IMR-90 (cell line): Measurements from ENCODE around the gene CASZ1. TPM values are rescaled to one million over a fixed set of nuclear protein-coding genes. Genes with fewer than 3 reads are reported as not detected.

Source experiments
- ATAC-seq: fragments of 200-7000 bp; cut with Tn5 transposase; 2 replicates; pipeline ENCODE4 v1.9.1; 2020; ENCODE audit warnings: low read depth, mild to moderate bottlenecking, moderate library complexity
- BruUV-seq: library from RNA; stranded (reverse); fragments of 400-500 nt; replicated peaks from 2 replicates; lab custom pipeline; 2021; lab: Mats Ljungman, UMichigan
- CTCF ChIA-PET: fragments of 300-600 bp; formaldehyde crosslinking; extraction: SDS; loops from one replicate; lab custom pipeline; 2021; ENCODE audit warnings: antibody characterized with exemption; lab: Yijun Ruan, JAX
- POLR2A ChIA-PET: fragments of 300-600 bp; sonication (Branson Sonifier 250); formaldehyde crosslinking; loops from one replicate; lab custom pipeline; 2022; ENCODE audit warnings: antibody characterized with exemption; ENCODE audit not compliant: unreplicated experiment; lab: Charles Lee
- DNase-seq: peaks from one replicate; pipeline ENCODE4 v3.0.0; 2013
- H2AFZ ChIP-seq: replicated peaks from 2 replicates; pipeline ENCODE3; 2013; ENCODE audit warnings: low read length, mild to moderate bottlenecking; ENCODE audit not compliant: poor library complexity
- H2AK5ac ChIP-seq: 2 replicates; pipeline ENCODE4 v1.6.1; 2013; ENCODE audit warnings: low read depth, low read length, inconsistent platforms
- H2AK9ac ChIP-seq: replicated peaks from 2 replicates; pipeline ENCODE3; 2013; ENCODE audit warnings: mild to moderate bottlenecking, low read depth, low read length, moderate library complexity; ENCODE audit not compliant: poor library complexity
- H2BK120ac ChIP-seq: 2 replicates; pipeline ENCODE4 v1.6.1; 2013; ENCODE audit warnings: low read depth, low read length, inconsistent platforms
- H2BK15ac ChIP-seq: 3 replicates; pipeline ENCODE4 v1.6.1; 2013; ENCODE audit warnings: low read depth, low read length, inconsistent platforms
- H2BK20ac ChIP-seq: 2 replicates; pipeline ENCODE4 v1.6.1; 2013; ENCODE audit warnings: low read depth, mild to moderate bottlenecking, inconsistent platforms, low read length, moderate library complexity
- H2BK5ac ChIP-seq: 2 replicates; pipeline ENCODE4 v1.6.1; 2013; ENCODE audit warnings: mild to moderate bottlenecking, low read depth, low read length, inconsistent platforms; ENCODE audit not compliant: poor library complexity, severe bottlenecking
- H3K14ac ChIP-seq: replicated peaks from 2 replicates; pipeline ENCODE4 v1.6.1; 2013; ENCODE audit warnings: low read depth, low read length, inconsistent platforms
- H3K18ac ChIP-seq: 2 replicates; pipeline ENCODE4 v1.6.1; 2013; ENCODE audit warnings: low read depth, low read length, control low read depth
- H3K23ac ChIP-seq: 2 replicates; pipeline ENCODE4 v1.6.1; 2013; ENCODE audit warnings: low read depth, low read length, inconsistent platforms
- H3K27ac ChIP-seq: 2 replicates; pipeline ENCODE4 v1.5.1; 2013; ENCODE audit warnings: mild to moderate bottlenecking, control low read depth, low read length; ENCODE audit not compliant: insufficient read depth
- H3K27me3 ChIP-seq: 2 replicates; pipeline ENCODE4 v1.6.1; 2013; ENCODE audit warnings: low read length; ENCODE audit not compliant: control insufficient read depth, insufficient read depth
- H3K36me3 ChIP-seq: 2 replicates; pipeline ENCODE4 v1.6.1; 2013; ENCODE audit warnings: low read length, mixed read lengths; ENCODE audit not compliant: control insufficient read depth, insufficient read depth
- H3K4ac ChIP-seq: 2 replicates; pipeline ENCODE4 v1.6.1; 2013; ENCODE audit warnings: low read depth, low read length, inconsistent platforms
- H3K4me1 ChIP-seq: 2 replicates; pipeline ENCODE4 v1.6.1; 2013; ENCODE audit warnings: low read length, mixed read lengths; ENCODE audit not compliant: control insufficient read depth, insufficient read depth
- H3K4me2 ChIP-seq: 2 replicates; pipeline ENCODE4 v1.6.1; 2013; ENCODE audit warnings: low read depth, mild to moderate bottlenecking, control low read depth, low read length, moderate library complexity
- H3K4me3 ChIP-seq: 2 replicates; pipeline ENCODE4 v1.5.1; 2013; ENCODE audit warnings: low read depth, mild to moderate bottlenecking, control low read depth, low read length, moderate library complexity; ENCODE audit not compliant: insufficient read depth
- H3K56ac ChIP-seq: 2 replicates; pipeline ENCODE4 v1.6.1; 2013; ENCODE audit warnings: low read length, inconsistent platforms; ENCODE audit not compliant: insufficient read depth; ENCODE audit errors: extremely low read depth
- H3K79me1 ChIP-seq, 2 experiments: 2 replicates each; pipeline ENCODE4 v1.6.1; 2013; ENCODE audit warnings: low read length in 2 of 2, inconsistent platforms in 1 of 2, low read depth in 1 of 2
- H3K9ac ChIP-seq: 2 replicates; pipeline ENCODE4 v1.6.1; 2013; ENCODE audit warnings: low read depth, low read length, control low read depth
- H3K9me1 ChIP-seq: 2 replicates; pipeline ENCODE4 v1.6.1; 2013; ENCODE audit warnings: low read length, inconsistent platforms; ENCODE audit not compliant: insufficient read depth
- H3K9me3 ChIP-seq: 2 replicates; pipeline ENCODE4 v1.6.1; 2013; ENCODE audit warnings: low read length; ENCODE audit not compliant: control insufficient read depth, insufficient read depth
- H4K20me1 ChIP-seq: 2 replicates; pipeline ENCODE4 v1.6.1; 2013; ENCODE audit warnings: low read length, inconsistent platforms; ENCODE audit not compliant: insufficient read depth
- H4K5ac ChIP-seq: 2 replicates; pipeline ENCODE4 v1.6.1; 2013; ENCODE audit warnings: mild to moderate bottlenecking, low read depth, low read length, control low read depth
- H4K8ac ChIP-seq, 2 experiments: 2 replicates each; pipeline ENCODE4 v1.6.1; 2013; ENCODE audit warnings: low read depth in 2 of 2, low read length in 2 of 2, control low read depth in 1 of 2, inconsistent platforms in 1 of 2
- H4K91ac ChIP-seq: 2 replicates; pipeline ENCODE4 v1.6.1; 2013; ENCODE audit warnings: low read depth, low read length, inconsistent platforms; ENCODE audit not compliant: insufficient read depth
- CEBPB ChIP-seq: IDR thresholded peaks from 2 replicates; pipeline ENCODE4 v1.6.1; 2012; ENCODE audit warnings: low read depth, low read length, improper control_type of control experiment
- CHD1 ChIP-seq: IDR thresholded peaks from 2 replicates; pipeline ENCODE4 v1.6.1; 2012; ENCODE audit warnings: low read depth, low read length, improper control_type of control experiment
- FOS ChIP-seq: fragments of 150-350 bp; IDR thresholded peaks from 2 replicates; pipeline ENCODE4 v1.6.1; 2016; ENCODE audit warnings: low read depth, low read length
- MAFK ChIP-seq: IDR thresholded peaks from 2 replicates; pipeline ENCODE4 v1.6.1; 2012; ENCODE audit warnings: low read depth, low read length, improper control_type of control experiment
- MAZ ChIP-seq: IDR thresholded peaks from 2 replicates; pipeline ENCODE4 v1.6.1; 2012; ENCODE audit warnings: low read depth, mild to moderate bottlenecking, low read length, improper control_type of control experiment, moderate library complexity, borderline replicate concordance
- MXI1 ChIP-seq: IDR thresholded peaks from 2 replicates; pipeline ENCODE4 v1.6.1; 2012; ENCODE audit warnings: low read depth, mild to moderate bottlenecking, low read length, moderate library complexity, borderline replicate concordance
- NFE2L2 ChIP-seq: fragments of 150-350 bp; IDR thresholded peaks from 2 replicates; pipeline ENCODE4 v1.6.1; 2016; ENCODE audit warnings: low read depth, mild to moderate bottlenecking, low read length
- POLR2A ChIP-seq: IDR thresholded peaks from 2 replicates; pipeline ENCODE4 v1.6.1; 2012; ENCODE audit warnings: mild to moderate bottlenecking, low read depth, low read length
- RFX5 ChIP-seq: IDR thresholded peaks from 2 replicates; pipeline ENCODE4 v1.8.0; 2012; ENCODE audit warnings: low read depth, mild to moderate bottlenecking, low read length, moderate library complexity
- SMC3 ChIP-seq: fragments of 150-350 bp; IDR thresholded peaks from 2 replicates; pipeline ENCODE4 v1.6.1; 2016; ENCODE audit warnings: low read depth, mild to moderate bottlenecking, antibody characterized with exemption, low read length, moderate library complexity
- USF2 ChIP-seq: fragments of 150-350 bp; IDR thresholded peaks from 2 replicates; pipeline ENCODE4 v1.6.1; 2017; ENCODE audit warnings: mild to moderate bottlenecking, antibody characterized with exemption, low read length, low read depth
- WGBS, 2 experiments: methylation state at CpG; one replicate each; pipeline versions ENCODE4 v1.1.5 to v1.1.7; 2013; ENCODE audit warnings: missing lambda C conversion rate in 2 of 2; ENCODE audit not compliant: insufficient read length in 1 of 2; ENCODE audit errors: extremely low coverage in 2 of 2; 5-methylcytosine and 5-hydroxymethylcytosine counted together
- dilution Hi-C: fragments of 300-500 bp; cut with HindIII; formaldehyde crosslinking; loops from one replicate; pipeline ENCODE4 v1.14.3; 2018; ENCODE audit warnings: low sequenced_read_pairs; ENCODE audit not compliant: unreplicated experiment
- in situ Hi-C: fragments of 300-500 bp; cut with MboI; formaldehyde crosslinking; loops from 3 replicates; pipeline ENCODE4 v1.14.3; 2019; ENCODE audit warnings: low sequenced_read_pairs, inconsistent platforms, mixed read lengths
- intact Hi-C: fragments of 100-400 bp; cut with micrococcal nuclease; formaldehyde crosslinking; loops from 2 replicates; pipeline ENCODE4 v1.10.0; 2022
- polyA plus RNA-seq, 3 experiments: library from polyadenylated mRNA; depleted of rRNA; stranded (reverse); fragments of >200 nt; gene quantifications; 2 replicates each; pipeline ENCODE4 v1.2.3, GENCODE V29; 2012; ENCODE audit warnings: low replicate concordance in 1 of 3
- total RNA-seq: library from RNA; depleted of rRNA; stranded (reverse); fragments of >200 nt; gene quantifications from 2 replicates; pipeline ENCODE4 v1.2.3, GENCODE V29; 2012
- TF ChIP-seq, protein P1 (sequence below): fragments of 150-350 bp; IDR thresholded peaks from 2 replicates; pipeline ENCODE4 v1.6.1; 2016; ENCODE audit warnings: low read depth, mild to moderate bottlenecking, low read length, moderate library complexity, borderline replicate concordance

CASZ1 gene
- total and polyA plus RNA-seq, 2 of the 4 experiments (the other 2 are of a cell fraction): 0.18 to 0.24 TPM

GRCh38 chr1:10617931-10618885 lies 178.2 kb downstream of the CASZ1 start (continued):
- no peak for TF ChIP-seq RFX5
- no peak for TF ChIP-seq CHD1

DNA sequence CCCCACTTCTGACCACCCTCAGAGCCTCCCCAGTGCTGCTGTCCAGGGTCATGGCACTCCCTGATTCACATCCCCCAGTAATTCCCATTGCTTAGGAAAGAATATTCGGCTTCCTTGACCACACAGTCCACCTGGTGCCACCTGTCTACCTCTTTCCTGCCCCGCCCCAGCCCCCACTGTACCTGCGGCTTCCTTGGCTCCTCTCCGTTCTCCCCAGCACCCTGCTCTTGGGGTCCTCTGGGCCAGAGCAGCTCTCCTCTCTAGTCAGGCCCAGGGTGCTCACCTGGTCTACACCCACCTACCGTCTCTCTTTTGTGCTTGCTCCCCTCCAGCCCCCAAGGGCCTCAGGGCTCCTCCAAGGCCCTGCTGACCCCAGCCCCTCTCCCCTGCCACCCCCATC lies 179.1 kb downstream of the CASZ1 start:
- Histone ChIP-seq H2BK5ac (no peak overlapping the region), H3K4ac (no peak overlapping the region), H3K9ac (no peak overlapping the region), H4K5ac (no peak overlapping the region), H3K14ac (no peak overlapping the region), H2BK15ac (no peak overlapping the region), H4K91ac (no peak overlapping the region), H3K4me2 (no peak overlapping the region), H3K4me3 (no peak overlapping the region), H2AFZ (no peak overlapping the region), H3K9me3 (no peaks in the 10 kb centered on the region), H3K56ac (no peak overlapping the region), H2BK20ac (no peak overlapping the region), H3K79me1 (peaks cover 6 to 15% of the 10 kb centered on the region in 2 experiments; a peak in 2 of 4 replicates), H3K18ac (no peak overlapping the region), H3K23ac (no peak overlapping the region), H2AK5ac (no peak overlapping the region), H2AK9ac (no peak overlapping the region), H3K27ac (no peak overlapping the region), H3K27me3 (no peaks in the 10 kb centered on the region), H2BK120ac (no peak overlapping the region), H3K4me1 (no peaks in the 10 kb centered on the region), H4K20me1 (peaks cover 7% of the 10 kb centered on the region; the same call in 1 of the 2 replicates), H4K8ac (no peak overlapping the region), H3K9me1 (peaks cover 6% of the 10 kb centered on the region; the same call in 1 of the 2 replicates), H3K36me3 (no peaks in the 10 kb centered on the region)
- dilution Hi-C loops: no loop called here
- ATAC-seq (no peak), DNase-seq (no peak)
- TF ChIP-seq USF2 (no peak), MAZ (no peak), FOS (no peak), SMC3 (no peak), MAFK (no peak), NFE2L2 (no peak), MXI1 (no peak), CEBPB (no peak), POLR2A (no peak), RFX5 (no peak)
- TF ChIP-seq, protein P1, sequence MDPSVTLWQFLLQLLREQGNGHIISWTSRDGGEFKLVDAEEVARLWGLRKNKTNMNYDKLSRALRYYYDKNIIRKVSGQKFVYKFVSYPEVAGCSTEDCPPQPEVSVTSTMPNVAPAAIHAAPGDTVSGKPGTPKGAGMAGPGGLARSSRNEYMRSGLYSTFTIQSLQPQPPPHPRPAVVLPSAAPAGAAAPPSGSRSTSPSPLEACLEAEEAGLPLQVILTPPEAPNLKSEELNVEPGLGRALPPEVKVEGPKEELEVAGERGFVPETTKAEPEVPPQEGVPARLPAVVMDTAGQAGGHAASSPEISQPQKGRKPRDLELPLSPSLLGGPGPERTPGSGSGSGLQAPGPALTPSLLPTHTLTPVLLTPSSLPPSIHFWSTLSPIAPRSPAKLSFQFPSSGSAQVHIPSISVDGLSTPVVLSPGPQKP: no peak
- BruUV-seq: no TSS peak
- in situ Hi-C loops: no loop called here
- ChIA-PET CTCF (interaction anchor here (0.6 kb wide), 1 partner anchor 1208 kb away, joined by 3 read pairs; no protein-coding TSS in a partner anchor), POLR2A (no interaction called here)
- 80% methylated on average over 4 of the region's 5 CpGs; no CpG with 5 or more reads in 1 of the 2 experiments for WGBS, 2 experiments
- intact Hi-C loops: no loop called here
